GM06990 (cell line): ENCODE measurements around the gene PTPRA.

Source experiments
- DNase-seq: peaks from one replicate; pipeline ENCODE4 v3.0.0-alpha.2; 2011; ENCODE audit not compliant: insufficient read length; ENCODE audit errors: extremely low read depth
- H3K27me3 ChIP-seq: replicated peaks from 2 replicates; pipeline ENCODE4 v1.6.0; 2011; ENCODE audit warnings: low read length; ENCODE audit not compliant: control insufficient read depth, insufficient read depth
- H3K36me3 ChIP-seq: 2 replicates; pipeline ENCODE4 v1.5.1; 2011; ENCODE audit warnings: low read length; ENCODE audit not compliant: control insufficient read depth, insufficient read depth
- H3K4me3 ChIP-seq: replicated peaks from 2 replicates; pipeline ENCODE4 v1.5.1; 2011; ENCODE audit warnings: low read depth, mild to moderate bottlenecking, control low read depth, low read length
- TF ChIP-seq, protein P1 (sequence below): IDR thresholded peaks from 2 replicates; pipeline ENCODE4 v1.5.1; 2011; ENCODE audit warnings: low read length, control low read depth, mild to moderate bottlenecking, inconsistent platforms; ENCODE audit not compliant: insufficient read depth, poor library complexity, severe bottlenecking

Gene PTPRA

DNA sequence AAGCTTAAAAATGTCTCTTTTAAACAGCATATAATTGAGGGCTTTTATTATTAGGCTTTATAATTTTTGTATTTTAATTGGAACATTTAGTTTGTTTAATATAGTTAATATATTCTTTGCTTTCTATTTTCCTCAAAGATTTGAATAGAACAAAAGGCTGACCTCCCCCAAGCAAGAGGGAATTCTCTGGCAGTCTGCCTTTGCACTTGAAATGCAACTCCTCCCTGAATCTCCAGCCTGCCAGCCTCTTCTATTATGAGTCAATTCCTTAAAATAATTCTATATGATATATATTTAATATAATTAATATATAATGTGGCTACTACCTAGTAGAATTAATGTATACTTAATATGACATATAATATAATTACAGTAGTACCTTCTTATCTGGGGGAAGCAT lies 69.2 kb downstream of the PTPRA start:
- H3K27me3 ChIP-seq = no peaks in the 10 kb centered on the region
- TF ChIP-seq, protein P1, sequence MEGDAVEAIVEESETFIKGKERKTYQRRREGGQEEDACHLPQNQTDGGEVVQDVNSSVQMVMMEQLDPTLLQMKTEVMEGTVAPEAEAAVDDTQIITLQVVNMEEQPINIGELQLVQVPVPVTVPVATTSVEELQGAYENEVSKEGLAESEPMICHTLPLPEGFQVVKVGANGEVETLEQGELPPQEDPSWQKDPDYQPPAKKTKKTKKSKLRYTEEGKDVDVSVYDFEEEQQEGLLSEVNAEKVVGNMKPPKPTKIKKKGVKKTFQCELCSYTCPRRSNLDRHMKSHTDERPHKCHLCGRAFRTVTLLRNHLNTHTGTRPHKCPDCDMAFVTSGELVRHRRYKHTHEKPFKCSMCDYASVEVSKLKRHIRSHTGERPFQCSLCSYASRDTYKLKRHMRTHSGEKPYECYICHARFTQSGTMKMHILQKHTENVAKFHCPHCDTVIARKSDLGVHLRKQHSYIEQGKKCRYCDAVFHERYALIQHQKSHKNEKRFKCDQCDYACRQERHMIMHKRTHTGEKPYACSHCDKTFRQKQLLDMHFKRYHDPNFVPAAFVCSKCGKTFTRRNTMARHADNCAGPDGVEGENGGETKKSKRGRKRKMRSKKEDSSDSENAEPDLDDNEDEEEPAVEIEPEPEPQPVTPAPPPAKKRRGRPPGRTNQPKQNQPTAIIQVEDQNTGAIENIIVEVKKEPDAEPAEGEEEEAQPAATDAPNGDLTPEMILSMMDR = no peak
- no peaks in the 10 kb centered on the region; the same call in 1 of the 2 replicates for H3K36me3 ChIP-seq
- H3K4me3 ChIP-seq = no peak overlapping the region
- DNase-seq = no peak

DNA sequence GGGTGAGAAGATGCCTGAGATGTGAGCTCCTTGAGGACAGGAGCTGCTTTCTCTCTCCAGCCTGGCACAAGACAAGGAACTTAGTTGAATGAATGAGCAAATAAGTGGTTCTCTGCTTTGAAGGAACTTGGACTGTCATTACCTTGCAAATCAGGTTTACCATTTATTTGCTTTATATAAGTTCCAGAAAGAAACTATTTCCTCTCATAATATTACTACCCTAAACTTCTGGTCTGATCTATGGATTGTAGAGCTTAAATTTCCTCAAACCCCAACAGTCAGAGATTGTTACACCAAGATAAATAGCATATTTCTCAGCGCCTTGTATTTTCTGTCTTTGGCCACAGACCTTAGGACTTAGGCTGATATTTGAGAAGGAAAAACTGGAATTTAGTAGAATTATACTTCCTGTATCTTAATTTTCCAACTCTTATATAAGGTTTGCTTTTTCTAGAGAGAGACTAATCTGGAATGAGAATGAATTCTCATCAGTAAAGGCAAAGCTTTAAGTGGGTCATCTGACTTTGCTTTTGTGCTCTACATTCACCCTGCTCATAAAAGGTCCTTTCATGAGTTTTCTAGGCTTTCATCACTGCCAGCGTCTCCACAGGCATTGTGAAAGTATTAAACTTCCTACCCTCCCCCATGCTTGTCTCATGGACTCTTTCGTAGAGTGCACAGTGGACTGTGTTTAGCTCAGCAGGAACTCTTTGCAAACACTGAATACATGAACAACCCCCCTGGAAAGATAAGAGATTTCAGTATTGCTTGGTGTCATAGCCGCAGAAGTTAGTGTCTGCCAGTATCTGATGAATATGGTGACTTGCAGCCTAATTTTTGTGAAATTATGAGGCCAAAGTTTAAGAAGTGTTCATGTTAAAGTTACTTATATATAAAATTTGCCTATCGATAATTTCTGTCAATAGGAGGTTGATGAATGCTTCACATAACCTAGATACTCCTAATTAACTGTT lies 74.0 kb downstream of the PTPRA start:
- TF ChIP-seq, protein P1 = no peak
- DNase-seq = no peak
- Histone ChIP-seq H3K27me3 (no peaks in the 10 kb centered on the region), H3K4me3 (no peak overlapping the region), H3K36me3 (peaks cover 2% of the 10 kb centered on the region)

DNA sequence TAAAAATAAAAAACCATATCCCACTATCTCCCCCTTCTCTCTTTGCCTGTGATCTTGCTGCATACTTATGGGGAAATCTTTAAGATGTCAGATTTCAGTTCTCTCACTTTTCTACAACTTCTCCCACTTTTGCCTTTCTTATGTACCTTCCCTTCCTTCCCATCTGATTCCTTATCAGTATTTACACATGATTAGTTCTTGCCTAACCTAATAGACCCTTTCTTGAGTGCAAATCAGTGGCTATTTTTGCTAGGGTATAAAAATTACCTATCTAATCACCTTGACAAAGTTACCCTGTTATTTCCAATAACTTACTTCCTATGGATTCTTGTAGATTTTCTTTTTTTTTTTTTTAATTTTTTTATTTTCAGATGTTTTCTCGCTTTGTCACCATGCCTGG lies 75.7 kb downstream of the PTPRA start:
- DNase-seq = no peak
- H3K36me3 ChIP-seq = peaks cover 2% of the 10 kb centered on the region
- TF ChIP-seq, protein P1 = no peak
- H3K4me3 ChIP-seq = no peak overlapping the region
- no peaks in the 10 kb centered on the region for H3K27me3 ChIP-seq

DNA sequence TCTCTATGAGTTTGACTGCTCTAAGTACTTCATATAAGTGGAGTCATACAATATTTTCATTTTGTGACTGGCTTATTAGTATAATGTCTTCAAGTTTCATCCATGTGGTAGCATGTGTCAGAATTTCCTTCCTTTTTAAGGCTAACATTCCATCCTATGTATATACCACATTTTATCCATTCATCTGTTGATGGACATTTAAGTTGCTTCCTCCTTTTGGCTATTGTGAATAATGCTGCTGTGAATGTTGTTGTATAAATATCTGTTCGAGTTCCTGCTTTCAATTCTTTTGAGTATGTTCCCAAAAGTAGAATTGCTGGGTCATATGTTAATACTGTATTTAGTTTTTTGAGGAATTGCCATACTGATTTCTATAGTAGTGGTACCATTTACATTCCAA lies 79.5 kb downstream of the PTPRA start:
- peaks cover 2% of the 10 kb centered on the region; the same call in 1 of the 2 replicates for H3K36me3 ChIP-seq
- DNase-seq = no peak
- no peak overlapping the region for H3K4me3 ChIP-seq
- H3K27me3 ChIP-seq = no peaks in the 10 kb centered on the region
- TF ChIP-seq, protein P1 = no peak

GRCh38 chr20:2955257-2955970 lies 82.1 kb downstream of the PTPRA start:
- TF ChIP-seq, protein P1 = no peak
- no peak for DNase-seq
- H3K27me3 ChIP-seq = no peaks in the 10 kb centered on the region
- H3K36me3 ChIP-seq = peaks cover 2% of the 10 kb centered on the region; the same call in 1 of the 2 replicates
- no peak overlapping the region for H3K4me3 ChIP-seq
